GM23338 (cell line): Measurements from ENCODE around the gene TNFSF18. TPM values are rescaled to one million over a fixed set of nuclear protein-coding genes. Genes with fewer than 3 reads are reported as not detected.

ENCODE experiments used
- ATAC-seq: fragments of 200-7000 bp; cut with Tn5 transposase; 3 replicates; pipeline ENCODE4 v1.9.1; 2020
- DNase-seq: peaks from one replicate; pipeline ENCODE4 v3.0.0-alpha.2; 2015; ENCODE audit warnings: low spot score
- H2AFZ ChIP-seq: fragments of 200-600 bp; sonication (generic); 2 replicates; pipeline ENCODE4 v1.8.0; 2016; ENCODE audit warnings: antibody characterized with exemption, mild to moderate bottlenecking, moderate library complexity
- H3F3A ChIP-seq: fragments of 200-600 bp; sonication (generic); replicated peaks from 2 replicates; pipeline ENCODE4 v1.8.0; 2017; ENCODE audit warnings: antibody characterized with exemption, mixed run types, low read depth
- H3K27ac ChIP-seq: fragments of 200-600 bp; sonication (generic); 2 replicates; pipeline ENCODE4 v1.6.1; 2016; ENCODE audit warnings: low read depth
- H3K27me3 ChIP-seq: fragments of 200-600 bp; sonication (generic); 2 replicates; pipeline ENCODE4 v1.8.0; 2016; ENCODE audit warnings: mild to moderate bottlenecking, mixed run types, moderate library complexity; ENCODE audit not compliant: insufficient read depth
- H3K36me3 ChIP-seq: fragments of 200-600 bp; sonication (generic); 2 replicates; pipeline ENCODE4 v1.8.0; 2016; ENCODE audit warnings: mild to moderate bottlenecking; ENCODE audit not compliant: insufficient read depth
- H3K4me1 ChIP-seq: fragments of 200-600 bp; sonication (generic); 2 replicates; pipeline ENCODE4 v1.8.0; 2016; ENCODE audit warnings: mild to moderate bottlenecking, moderate library complexity; ENCODE audit not compliant: insufficient read depth
- H3K4me2 ChIP-seq: fragments of 200-600 bp; sonication (generic); 2 replicates; pipeline ENCODE4 v1.7.1; 2017; ENCODE audit warnings: mixed run types
- H3K4me3 ChIP-seq: fragments of 200-600 bp; sonication (generic); 2 replicates; pipeline ENCODE4 v1.6.1; 2016; ENCODE audit warnings: mixed run types
- H3K79me2 ChIP-seq: fragments of 200-600 bp; sonication (generic); replicated peaks from 2 replicates; pipeline ENCODE4 v1.8.0; 2017; ENCODE audit warnings: mild to moderate bottlenecking; ENCODE audit not compliant: insufficient read depth
- H3K9me2 ChIP-seq: fragments of 200-600 bp; sonication (generic); 2 replicates; pipeline ENCODE4 v1.8.0; 2017; ENCODE audit not compliant: insufficient read depth
- H4K20me1 ChIP-seq: fragments of 200-600 bp; sonication (generic); replicated peaks from 2 replicates; pipeline ENCODE4 v1.8.0; 2017; ENCODE audit warnings: mild to moderate bottlenecking; ENCODE audit not compliant: insufficient read depth
- H3K27ac Mint-ChIP-seq: 2 replicates; pipeline ENCODE4 v1.8.0; 2020; ENCODE audit warnings: inconsistent platforms, mild to moderate bottlenecking, moderate library complexity, mixed read lengths
- H3K27me3 Mint-ChIP-seq: 3 replicates; pipeline ENCODE4 v1.8.0; 2022; ENCODE audit warnings: low read depth, mild to moderate bottlenecking, moderate library complexity, mixed read lengths, inconsistent platforms; ENCODE audit not compliant: insufficient read depth, poor library complexity
- H3K36me3 Mint-ChIP-seq: 3 replicates; pipeline ENCODE4 v1.8.0; 2021; ENCODE audit warnings: low read depth, mild to moderate bottlenecking, inconsistent platforms, moderate library complexity, mixed read lengths
- H3K4me1 Mint-ChIP-seq: 3 replicates; pipeline ENCODE4 v1.8.0; 2020; ENCODE audit warnings: mild to moderate bottlenecking, inconsistent platforms, mixed read lengths
- H3K4me3 Mint-ChIP-seq: 3 replicates; pipeline ENCODE4 v1.8.0; 2021; ENCODE audit warnings: moderate library complexity, mild to moderate bottlenecking, inconsistent platforms, mixed read lengths
- H3K9me3 Mint-ChIP-seq: 3 replicates; pipeline ENCODE4 v1.8.0; 2020; ENCODE audit warnings: moderate library complexity, mild to moderate bottlenecking, inconsistent platforms, mixed read lengths
- CREB1 ChIP-seq: fragments of 250-450 bp; sonication (Bioruptor Pico); IDR thresholded peaks from 2 replicates; pipeline ENCODE4 v1.5.0; 2020; ENCODE audit warnings: low read depth, mild to moderate bottlenecking, moderate library complexity
- CTCF ChIP-seq, 2 experiments: fragments of 200-600 bp in 1 of 2; sonication (generic) in 1 of 2; conservative IDR thresholded peaks; 2 replicates each; pipeline versions ENCODE4 v1.5.1 to v1.6.1; 2016 to 2017; ENCODE audit warnings: antibody characterized with exemption in 2 of 2, low read depth in 2 of 2, mild to moderate bottlenecking in 2 of 2, moderate library complexity in 1 of 2
- EZH2 ChIP-seq: fragments of 200-600 bp; sonication (generic); IDR thresholded peaks from one replicate; pipeline ENCODE4 v1.8.0; 2017; ENCODE audit warnings: antibody characterized with exemption, mild to moderate bottlenecking, low read depth; ENCODE audit not compliant: unreplicated experiment
- EZH2phosphoT487 ChIP-seq: fragments of 200-600 bp; sonication (generic); IDR thresholded peaks from one replicate; pipeline ENCODE4 v1.8.1; 2018; ENCODE audit warnings: antibody characterized with exemption; ENCODE audit not compliant: unreplicated experiment
- JUNB ChIP-seq: IDR thresholded peaks from one replicate; pipeline ENCODE4 v1.6.1; 2016; ENCODE audit warnings: antibody characterized with exemption; ENCODE audit not compliant: unreplicated experiment
- NANOG ChIP-seq: IDR thresholded peaks from 2 replicates; pipeline ENCODE4 v1.6.1; 2016; ENCODE audit warnings: antibody characterized with exemption, borderline replicate concordance
- POLR2AphosphoS5 ChIP-seq: IDR thresholded peaks from 2 replicates; pipeline ENCODE4 v1.6.1; 2016; ENCODE audit warnings: antibody characterized with exemption, low read depth
- STAT1 ChIP-seq: IDR thresholded peaks from one replicate; pipeline ENCODE4 v1.6.1; 2016; ENCODE audit warnings: antibody characterized with exemption; ENCODE audit not compliant: unreplicated experiment
- ZNF114 ChIP-seq: fragments of 250-450 bp; sonication (Bioruptor Pico); IDR thresholded peaks from 2 replicates; pipeline ENCODE4 v1.5.0; 2020; ENCODE audit warnings: mild to moderate bottlenecking, moderate library complexity
- ZNF331 ChIP-seq: fragments of 250-450 bp; sonication (Bioruptor Pico); IDR thresholded peaks from 2 replicates; pipeline ENCODE4 v1.5.0; 2020; ENCODE audit warnings: low read depth, mild to moderate bottlenecking, moderate library complexity
- polyA plus RNA-seq: library from polyadenylated mRNA; unstranded; fragments of >200 nt; fragmentation: Nextera tagmentation; extraction: Ambion mirVana; gene quantifications from 2 replicates; pipeline ENCODE4 v1.2.1, GENCODE V29; 2016
- total RNA-seq: library from RNA; depleted of rRNA; stranded (reverse); fragments of >200 nt; shearing (Covaris generic); gene quantifications from 2 replicates; pipeline ENCODE4 v1.2.3, GENCODE V29; 2014
- TF ChIP-seq, protein P1 (sequence below): IDR thresholded peaks from one replicate; pipeline ENCODE4 v1.6.1; 2018; ENCODE audit warnings: antibody characterized with exemption; ENCODE audit not compliant: unreplicated experiment

The TNFSF18 gene
- total and polyA plus RNA-seq, 2 experiments from 2014 or later, result not detected

DNA sequence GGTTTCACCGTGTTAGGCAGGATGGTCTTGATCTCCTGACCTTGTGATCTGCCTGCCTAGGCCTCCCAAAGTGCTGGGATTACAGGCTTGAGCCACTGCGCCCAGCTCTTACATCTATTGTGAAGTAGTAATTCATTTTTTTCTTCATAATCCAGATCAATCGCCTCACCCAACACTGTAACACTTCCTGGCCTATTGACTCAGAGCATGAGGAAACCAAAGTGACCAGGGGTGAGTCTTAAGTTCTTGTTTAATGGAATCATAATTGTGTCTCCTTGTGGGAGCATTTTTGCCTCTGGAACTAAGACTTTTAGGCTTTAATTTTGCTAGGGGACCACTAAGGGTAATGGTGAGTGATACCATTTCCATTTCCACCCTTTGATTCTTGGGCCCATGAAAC, 27.4 kb downstream of the TNFSF18 start:
- DNase-seq, result no peak
- no peaks in the 10 kb centered on the region for H3K27me3 ChIP-seq
- Mint-ChIP-seq H3K4me1 (no peaks in the 10 kb centered on the region), H3K27ac (no peak overlapping the region), H3K4me3 (no peak overlapping the region), H3K9me3 (no peaks in the 10 kb centered on the region; the same call in 2 of the 3 replicates), H3K36me3 (no peaks in the 10 kb centered on the region; the same call in 2 of the 3 replicates), H3K27me3 (peaks cover 2% of the 10 kb centered on the region)
- H4K20me1 ChIP-seq, result no peaks in the 10 kb centered on the region
- H2AFZ ChIP-seq, result no peak overlapping the region
- H3K27ac ChIP-seq, result no peak overlapping the region
- no peaks in the 10 kb centered on the region for H3F3A ChIP-seq
- no peak for ATAC-seq
- no peaks in the 10 kb centered on the region for H3K79me2 ChIP-seq
- no peaks in the 10 kb centered on the region for H3K36me3 ChIP-seq
- no peak overlapping the region for H3K4me3 ChIP-seq
- H3K4me1 ChIP-seq, result no peaks in the 10 kb centered on the region
- no peak for TF ChIP-seq CTCF (conservative IDR thresholded peaks at IDR 0.05; ENCODE audit: low read depth in 2 of 2)
- TF ChIP-seq, protein P1, sequence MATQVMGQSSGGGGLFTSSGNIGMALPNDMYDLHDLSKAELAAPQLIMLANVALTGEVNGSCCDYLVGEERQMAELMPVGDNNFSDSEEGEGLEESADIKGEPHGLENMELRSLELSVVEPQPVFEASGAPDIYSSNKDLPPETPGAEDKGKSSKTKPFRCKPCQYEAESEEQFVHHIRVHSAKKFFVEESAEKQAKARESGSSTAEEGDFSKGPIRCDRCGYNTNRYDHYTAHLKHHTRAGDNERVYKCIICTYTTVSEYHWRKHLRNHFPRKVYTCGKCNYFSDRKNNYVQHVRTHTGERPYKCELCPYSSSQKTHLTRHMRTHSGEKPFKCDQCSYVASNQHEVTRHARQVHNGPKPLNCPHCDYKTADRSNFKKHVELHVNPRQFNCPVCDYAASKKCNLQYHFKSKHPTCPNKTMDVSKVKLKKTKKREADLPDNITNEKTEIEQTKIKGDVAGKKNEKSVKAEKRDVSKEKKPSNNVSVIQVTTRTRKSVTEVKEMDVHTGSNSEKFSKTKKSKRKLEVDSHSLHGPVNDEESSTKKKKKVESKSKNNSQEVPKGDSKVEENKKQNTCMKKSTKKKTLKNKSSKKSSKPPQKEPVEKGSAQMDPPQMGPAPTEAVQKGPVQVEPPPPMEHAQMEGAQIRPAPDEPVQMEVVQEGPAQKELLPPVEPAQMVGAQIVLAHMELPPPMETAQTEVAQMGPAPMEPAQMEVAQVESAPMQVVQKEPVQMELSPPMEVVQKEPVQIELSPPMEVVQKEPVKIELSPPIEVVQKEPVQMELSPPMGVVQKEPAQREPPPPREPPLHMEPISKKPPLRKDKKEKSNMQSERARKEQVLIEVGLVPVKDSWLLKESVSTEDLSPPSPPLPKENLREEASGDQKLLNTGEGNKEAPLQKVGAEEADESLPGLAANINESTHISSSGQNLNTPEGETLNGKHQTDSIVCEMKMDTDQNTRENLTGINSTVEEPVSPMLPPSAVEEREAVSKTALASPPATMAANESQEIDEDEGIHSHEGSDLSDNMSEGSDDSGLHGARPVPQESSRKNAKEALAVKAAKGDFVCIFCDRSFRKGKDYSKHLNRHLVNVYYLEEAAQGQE, result no peak
- H3K4me2 ChIP-seq, result no peak overlapping the region
- 0 out of 2 replicates have a peak, but pooled peaks cover 7% of the 10 kb centered on the region for H3K9me2 ChIP-seq

DNA sequence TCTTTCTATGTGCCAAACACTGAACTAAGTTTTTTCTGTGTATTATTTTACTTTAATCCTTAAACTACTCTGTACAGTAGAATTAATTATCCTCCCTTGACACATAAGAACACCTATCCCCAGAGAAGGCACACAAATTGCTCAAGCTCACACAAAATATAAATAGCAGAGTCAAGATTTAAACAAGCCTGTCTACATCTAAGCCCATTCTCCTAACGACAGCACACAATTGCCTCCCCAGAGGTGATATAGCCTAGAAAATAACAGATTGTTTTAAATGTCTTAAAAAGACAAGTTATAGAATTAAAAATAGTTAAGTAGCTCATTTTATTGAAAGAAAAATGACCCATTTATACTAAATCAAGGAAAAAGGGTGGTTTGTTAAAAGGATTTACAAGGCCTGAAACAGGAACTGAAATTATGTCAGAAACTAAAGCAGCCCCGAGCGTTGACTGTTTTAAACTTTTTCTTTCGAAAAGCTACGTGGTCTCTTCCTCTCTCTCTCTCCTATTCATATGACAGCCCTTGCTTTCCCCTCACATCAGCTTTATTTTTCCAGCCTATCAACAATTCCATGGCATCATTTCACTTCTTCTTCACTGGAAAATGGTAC, 30.5 kb downstream of the TNFSF18 start:
- H3K9me2 ChIP-seq, result 0 out of 2 replicates have a peak, but pooled peaks cover 7% of the 10 kb centered on the region
- H3K4me3 ChIP-seq, result no peak overlapping the region
- no peaks in the 10 kb centered on the region for H3K4me1 ChIP-seq
- H3K9me3 Mint-ChIP-seq, result no peaks in the 10 kb centered on the region
- H3F3A ChIP-seq, result no peaks in the 10 kb centered on the region
- no peak overlapping the region for H3K4me3 Mint-ChIP-seq
- TF ChIP-seq, protein P1, result no peak
- TF ChIP-seq JUNB (no peak), CREB1 (CRISPR knock-in tag) (no peak), CTCF (conservative IDR thresholded peaks at IDR 0.05; ENCODE audit: low read depth in 2 of 2) (no peak), POLR2AphosphoS5 (no peak), EZH2phosphoT487 (no peak), NANOG (no peak), ZNF114 (no peak), ZNF331 (CRISPR knock-in tag) (no peak), STAT1 (no peak), EZH2 (no peak)
- H3K4me1 Mint-ChIP-seq, result no peaks in the 10 kb centered on the region
- H3K36me3 Mint-ChIP-seq, result no peaks in the 10 kb centered on the region; the same call in 2 of the 3 replicates
- no peak for ATAC-seq
- H3K27ac Mint-ChIP-seq, result no peak overlapping the region
- no peaks in the 10 kb centered on the region for H3K27me3 ChIP-seq
- H3K79me2 ChIP-seq, result no peaks in the 10 kb centered on the region
- no peak overlapping the region for H3K4me2 ChIP-seq
- DNase-seq, result no peak
- H3K27ac ChIP-seq, result no peak overlapping the region
- H2AFZ ChIP-seq, result no peak overlapping the region
- no peaks in the 10 kb centered on the region for H4K20me1 ChIP-seq
- no peaks in the 10 kb centered on the region for H3K36me3 ChIP-seq
- peaks cover 2% of the 10 kb centered on the region for H3K27me3 Mint-ChIP-seq
